OCI-LY7 (cell line): ENCODE measurements around the gene TSEN15.

Experiments used
- CTCF ChIP-seq: fragments of 200-600 bp; sonication (generic); conservative IDR thresholded peaks from 2 replicates; pipeline ENCODE4 v1.5.1; 2014; ENCODE audit warnings: mild to moderate bottlenecking, antibody characterized with exemption, low read length, moderate library complexity, mixed read lengths
- EZH2phosphoT487 ChIP-seq: fragments of 200-600 bp; sonication (generic); IDR thresholded peaks from 2 replicates; pipeline ENCODE4 v1.6.1; 2018; ENCODE audit warnings: low read depth, borderline replicate concordance, mild to moderate bottlenecking, mixed run types, antibody characterized with exemption, low read length, moderate library complexity, mixed read lengths

GRCh38 chr1:184061396-184062003, 10.0 kb downstream of the TSEN15 start:
- no peak for TF ChIP-seq CTCF
- TF ChIP-seq EZH2phosphoT487 = no peak
